ENCODE data around the gene AQP12A.

GRCh38 chr2:240737512-240737911 is 45.8 kb downstream of the AQP12A start:
- TF ChIP-seq CTCF (IDR thresholded peaks at IDR 0.05; ENCODE audit: borderline replicate concordance, extremely low read depth, low read length, poor library complexity, severe bottlenecking) = no peak
- TF ChIP-seq EZH2 (IDR thresholded peaks at IDR 0.05; ENCODE audit: borderline replicate concordance, low read depth, low read length, severe bottlenecking) = no peak
